HG02623 (cell line): ENCODE data around the gene FEM1B.

Experiments
- ATAC-seq: cut with Tn5 transposase; IDR thresholded peaks from one replicate; pipeline ENCODE4 v1.9.1; 2021; ENCODE audit warnings: moderate library complexity; ENCODE audit not compliant: unreplicated experiment

Gene FEM1B

GRCh38 chr15:68284616-68285258, 7.2 kb downstream of the FEM1B start:
- ATAC-seq: no peak

GRCh38 chr15:68285259-68285980, 7.9 kb downstream of the FEM1B start:
- ATAC-seq: no peak

DNA sequence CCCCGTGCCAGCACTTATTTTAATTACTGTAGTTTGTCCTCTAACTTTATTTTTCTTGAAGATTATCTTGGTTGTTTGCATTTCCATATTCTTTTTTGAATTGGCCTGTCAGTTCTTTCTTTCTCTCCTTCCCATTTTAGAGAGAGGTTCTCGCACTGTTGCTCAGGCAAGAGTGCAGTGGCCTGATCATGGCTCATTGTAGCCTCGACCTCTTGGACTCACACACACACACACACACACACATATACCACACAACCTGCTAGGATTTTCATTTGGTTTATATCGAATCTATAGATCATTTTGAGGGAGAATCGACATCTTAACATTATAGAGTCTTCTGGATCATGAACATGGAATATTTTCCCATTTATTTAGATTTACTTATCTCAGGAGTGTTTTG, 8.7 kb downstream of the FEM1B start:
- no peak for ATAC-seq

GRCh38 chr15:68289057-68289456, 11.5 kb downstream of the FEM1B start:
- ATAC-seq: no peak

GRCh38 chr15:68289621-68290352, 12.2 kb downstream of the FEM1B start:
- ATAC-seq: no peak

- ATAC-seq: no peak
These were observed 13.2 kb downstream of the FEM1B start for GRCh38 chr15:68290715-68291114.

DNA sequence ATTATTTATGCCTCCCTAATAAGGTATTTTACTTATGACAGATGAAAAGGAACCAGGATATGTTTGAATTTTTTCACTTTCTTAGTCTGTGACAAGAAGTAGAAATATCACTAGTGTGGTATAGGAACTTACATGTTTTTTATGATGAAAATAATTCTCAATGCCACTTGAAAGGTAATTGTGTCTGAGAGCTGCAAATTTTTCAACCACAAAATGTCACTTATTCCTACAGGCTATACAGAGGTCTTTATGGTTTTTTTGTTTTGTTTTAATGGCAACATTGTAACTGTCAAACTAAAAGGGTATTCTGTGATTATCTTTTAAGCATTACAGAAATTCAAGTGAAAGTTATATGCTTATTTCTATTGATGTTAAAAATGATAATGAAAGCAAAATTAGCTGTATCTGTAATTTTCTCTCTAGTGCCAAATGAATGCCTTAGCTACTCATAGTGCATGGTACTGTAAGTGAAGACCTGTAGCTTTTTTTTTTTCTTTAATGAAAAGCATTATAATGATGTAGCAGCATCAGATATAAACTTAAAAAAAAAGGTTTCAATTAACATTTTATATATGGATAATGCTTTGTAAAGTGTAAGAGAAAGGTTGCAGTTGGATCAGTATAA, 14.7 kb downstream of the FEM1B start:
- ATAC-seq: no peak

GRCh38 chr15:68292967-68293366, 15.4 kb downstream of the FEM1B start:
- no peak for ATAC-seq

GRCh38 chr15:68295014-68295805, 17.7 kb downstream of the FEM1B start:
- ATAC-seq: no peak

DNA sequence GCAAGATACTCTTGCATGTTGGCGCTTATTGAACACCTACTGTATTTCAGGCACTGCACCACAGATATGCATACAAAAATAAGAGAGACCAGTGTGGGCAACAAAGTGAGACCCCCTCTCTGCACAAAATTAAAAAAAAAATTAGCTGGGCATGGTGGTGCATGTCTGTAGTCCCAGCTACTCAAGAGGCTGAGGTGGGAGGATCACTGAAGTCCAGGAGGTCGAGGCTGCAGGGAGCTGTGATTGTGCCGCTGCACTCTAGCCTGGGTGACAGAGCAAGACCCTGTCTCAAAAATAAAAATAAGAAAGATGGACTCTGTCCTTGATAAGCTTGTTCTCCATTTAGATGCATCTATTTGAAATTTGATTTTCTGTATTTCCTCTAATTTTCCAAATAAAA, 20.8 kb downstream of the FEM1B start:
- no peak for ATAC-seq

DNA sequence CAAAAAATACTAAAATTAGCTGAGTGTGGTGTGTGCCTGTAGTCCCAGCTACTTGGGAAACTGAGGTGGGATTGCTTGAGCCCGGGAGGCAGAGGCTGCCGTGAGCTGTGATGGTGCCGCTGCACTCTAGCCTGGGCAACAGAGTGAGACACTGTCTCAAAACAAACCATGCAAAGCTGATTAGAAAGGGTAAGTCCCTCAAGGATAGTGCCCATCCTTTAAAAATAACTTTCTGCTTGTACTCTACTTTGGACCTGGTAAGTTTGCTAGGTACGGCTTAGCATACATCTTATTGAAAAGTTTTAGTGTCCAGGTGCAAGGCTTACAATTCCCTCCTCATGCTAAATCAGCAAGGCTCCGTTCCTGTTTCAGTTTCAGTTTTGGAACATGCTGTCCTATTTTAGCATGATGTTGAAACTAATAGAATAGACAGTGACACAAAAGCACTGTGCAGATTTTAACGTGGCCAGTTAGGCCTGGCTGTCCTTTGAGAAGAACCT, 21.4 kb downstream of the FEM1B start:
- peak; percentile 83 for ATAC-seq

DNA sequence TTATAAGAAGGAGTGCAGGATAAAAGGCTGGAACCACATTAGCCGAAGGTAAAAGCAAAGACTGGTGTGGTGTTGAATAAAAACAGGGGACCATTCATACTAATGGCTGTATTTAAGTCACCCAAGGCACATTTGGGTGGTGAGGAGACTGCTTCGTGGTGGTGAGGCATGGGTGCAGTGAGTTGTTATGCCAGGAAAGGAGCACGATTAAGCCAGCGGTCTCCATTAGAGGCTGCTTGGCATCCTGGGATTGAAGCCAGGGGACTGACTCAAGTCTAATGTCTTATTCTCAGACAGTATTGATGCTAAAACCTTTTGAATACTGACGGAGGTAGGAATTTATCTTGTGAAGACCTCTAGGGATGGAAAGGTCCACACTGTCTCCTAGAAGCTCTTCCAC, 21.9 kb downstream of the FEM1B start:
- no peak for ATAC-seq

GRCh38 chr15:68300115-68300940, 22.8 kb downstream of the FEM1B start:
- no peak for ATAC-seq

DNA sequence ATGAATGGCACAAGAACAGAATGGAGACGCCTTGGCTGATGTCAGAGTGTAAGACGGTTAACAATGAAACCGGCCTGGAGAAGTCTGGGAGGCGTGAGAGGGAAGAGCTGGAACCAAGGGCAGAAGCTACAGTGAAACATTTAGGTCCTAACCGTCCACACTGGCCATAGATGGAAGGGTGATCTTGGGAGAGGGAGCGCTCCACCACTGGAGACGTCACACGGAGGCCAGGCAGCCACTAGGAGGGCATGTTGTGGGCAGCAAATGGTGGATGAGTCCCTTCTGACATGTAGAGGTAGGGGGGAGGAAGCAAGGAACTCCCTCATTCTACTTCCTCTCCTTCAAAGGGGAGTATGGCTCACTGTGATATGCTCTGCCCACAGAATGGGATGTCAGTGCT, 23.8 kb downstream of the FEM1B start:
- ATAC-seq: no peak

- no peak for ATAC-seq
These were observed 25.2 kb downstream of the FEM1B start for GRCh38 chr15:68302729-68303128.

DNA sequence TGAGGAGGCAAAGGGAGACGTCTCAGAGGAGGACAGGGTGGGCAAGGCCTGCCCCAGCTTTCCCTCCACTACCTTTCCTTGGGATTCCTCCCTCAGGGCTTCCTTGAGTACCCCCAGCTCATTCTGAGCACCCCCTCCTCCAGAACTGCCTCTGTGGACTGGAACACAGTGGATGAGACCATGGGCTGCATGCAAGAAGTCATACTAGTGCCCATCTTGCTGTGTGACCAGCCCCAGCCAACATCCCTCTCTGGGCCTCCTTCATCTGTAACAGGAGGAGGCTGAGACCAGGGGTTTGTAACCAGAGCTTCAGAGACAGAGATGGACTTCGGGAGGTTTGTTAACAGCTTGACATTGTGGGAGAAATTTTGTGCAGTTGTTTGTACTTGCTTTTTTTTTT, 25.6 kb downstream of the FEM1B start:
- ATAC-seq: no peak

DNA sequence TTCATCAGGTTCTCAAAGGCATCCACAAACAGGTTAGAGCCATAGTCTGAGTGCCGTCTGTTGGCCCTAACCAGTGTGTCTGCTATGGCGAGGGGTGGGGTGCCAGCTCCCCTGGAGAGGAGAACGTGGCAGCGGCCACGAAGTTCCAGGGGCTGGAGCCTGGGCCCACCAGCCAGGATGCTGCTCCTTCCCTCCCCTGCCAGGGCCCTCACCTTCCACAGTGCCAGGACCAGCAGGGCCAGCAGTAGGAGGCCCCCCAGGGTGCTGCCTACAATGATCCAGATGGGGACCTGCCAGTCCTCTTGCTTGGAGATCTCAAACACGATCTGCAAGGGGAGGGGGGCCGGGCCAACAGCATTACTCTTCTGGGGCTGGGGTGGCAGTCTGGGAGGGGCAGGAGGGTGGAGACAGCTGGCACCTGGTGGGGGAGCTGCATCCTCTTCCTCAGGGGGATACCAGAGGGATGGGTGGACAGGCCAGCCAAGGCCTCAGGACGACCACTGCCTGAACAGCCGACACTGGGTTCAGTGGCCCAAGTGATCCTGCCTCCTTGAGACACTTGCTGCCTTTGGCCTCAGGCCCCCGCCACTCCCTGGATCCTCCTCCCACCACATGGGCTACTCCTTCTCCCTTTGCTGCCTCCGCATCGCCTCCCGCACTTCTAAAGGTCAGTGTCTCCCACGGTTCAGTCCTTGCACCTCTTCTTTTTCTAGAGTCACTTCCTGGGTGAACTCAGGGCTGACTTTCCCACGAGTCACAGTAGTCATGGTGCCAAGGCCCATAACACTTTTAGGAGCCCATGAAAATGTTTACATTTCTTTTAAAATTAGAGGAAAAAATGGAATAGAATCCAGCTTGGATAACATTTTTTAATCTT, 26.3 kb downstream of the FEM1B start:
- no peak for ATAC-seq

GRCh38 chr15:68304589-68305337, 27.2 kb downstream of the FEM1B start:
- no peak for ATAC-seq
